Right lobe of liver (tissue), 6 donors: ENCODE data around the gene LRMDA. TPM values are rescaled to one million over a fixed set of nuclear protein-coding genes. Genes with fewer than 3 reads are reported as not detected.

Experiments used
- ATAC-seq, 4 donors: fragments of 200-7000 bp; cut with Tn5 transposase; one replicate each; pipeline ENCODE4 v1.9.1; 2020; ENCODE audit warnings: mild to moderate bottlenecking in 4 of 4, moderate library complexity in 4 of 4
- DNase-seq, 3 donors: peaks; one replicate each; pipeline ENCODE4 v3.0.0-alpha.2; 2020
- H3K27ac ChIP-seq, 3 donors: fragments of 200-600 bp; one replicate each; pipeline ENCODE4 v1.8.0; 2022
- H3K27me3 ChIP-seq, 2 donors: fragments of 200-600 bp; one replicate each; pipeline ENCODE4 v1.8.0; 2022
- H3K36me3 ChIP-seq, 4 donors: fragments of 200-600 bp; sonication (generic) in 1 of 4; one replicate each; pipeline versions ENCODE4 v1.5.1 to v1.8.0; 2017 to 2022; ENCODE audit warnings: control low read depth in 1 of 4
- H3K4me1 ChIP-seq, 4 donors: fragments of 200-600 bp; sonication (generic) in 1 of 4; one replicate each; pipeline versions ENCODE4 v1.5.1 to v1.8.0; 2017 to 2022; ENCODE audit warnings: control low read depth in 1 of 4
- H3K4me3 ChIP-seq, 3 donors: fragments of 200-600 bp; one replicate each; pipeline ENCODE4 v1.8.0; 2022
- H3K9me3 ChIP-seq, 4 donors: fragments of 200-600 bp; sonication (generic) in 1 of 4; one replicate each; pipeline versions ENCODE4 v1.5.1 to v1.8.0; 2017 to 2022; ENCODE audit warnings: control low read depth in 1 of 4
- CTCF ChIP-seq, 4 donors: fragments of 200-600 bp in 3 of 4; fragments of 450-650 bp in 1 of 4; IDR thresholded peaks; one replicate each; pipeline versions ENCODE4 v1.5.1 to v1.8.0; 2016 to 2022; ENCODE audit warnings: antibody characterized with exemption in 4 of 4, mild to moderate bottlenecking in 2 of 4
- POLR2A ChIP-seq: fragments of 450-650 bp; IDR thresholded peaks from one replicate; pipeline ENCODE4 v1.6.1; 2017; ENCODE audit warnings: antibody characterized with exemption, mild to moderate bottlenecking
- WGBS: methylation state at CpG from one replicate; pipeline ENCODE4 v1.1.6; 2018; ENCODE audit warnings: low coverage, low lambda C conversion rate; ENCODE audit not compliant: insufficient coverage; ENCODE audit errors: missing lambda C conversion rate; 5-methylcytosine and 5-hydroxymethylcytosine counted together
- intact Hi-C, 2 donors: fragments of 100-400 bp; cut with DNase I; formaldehyde crosslinking; loops; one replicate each; pipeline versions ENCODE4 v1.11.2 to v1.14.1; 2022
- total RNA-seq, 6 experiments: library from RNA; depleted of rRNA in 2 of 6; stranded (reverse); fragments of >200 nt in 2 of 6; fragmentation: NEBNext Ultra II Directional in 3 of 6; extraction: Animal tissue kit (Norgen Biotek cat#: 25700) in 3 of 6; gene quantifications; one replicate each; pipeline versions ENCODE4 v1.1.0 to v1.2.4, GENCODE V29; 2016 to 2023
- donor health status: DM: no; HTN: yes; CAD: no.
- donor health status: DM: no; HTN: no; CAD: no.
- donor health status: DM: no; HTN: no; CAD: no.
- donor health status: DM: no; HTN: yes; CAD: no.
- donor health status: DM: no; HTN: yes; CAD: no.

Gene LRMDA
- total RNA-seq, 6 experiments from 2014 or later: 9.9 to 19.9 (median 16.3) TPM

GRCh38 chr10:75438275-75438674 is 6.9 kb downstream of the LRMDA start:
- peak overlapping the region in 2 of 3 donors; percentile 26 to 61 for H3K27ac ChIP-seq
- WGBS: 56% methylated on average over 3 of the region's 3 CpGs
- intact Hi-C loops: no loop called here
- H3K4me1 ChIP-seq: peaks cover 0 to 67% (median 16%) of the 10 kb centered on the region in 4 donors
- H3K36me3 ChIP-seq: peaks cover 0 to 2% (median 0%) of the 10 kb centered on the region in 4 donors
- no peak overlapping the region for H3K4me3 ChIP-seq
- peak in 2 of 3 donors; percentile 71 to 83 for DNase-seq
- ATAC-seq: peak; percentile 83 to 90 (median 86)
- no peak for TF ChIP-seq CTCF (IDR thresholded peaks at IDR 0.05)
- no peak for TF ChIP-seq POLR2A
- H3K9me3 ChIP-seq: no peaks in the 10 kb centered on the region
- H3K27me3 ChIP-seq: no peaks in the 10 kb centered on the region

GRCh38 chr10:75439811-75440210 is 8.4 kb downstream of the LRMDA start:
- no peak for ATAC-seq
- no peaks in the 10 kb centered on the region for H3K9me3 ChIP-seq
- intact Hi-C loops: no loop called here
- no peak overlapping the region for H3K4me3 ChIP-seq
- TF ChIP-seq CTCF (IDR thresholded peaks at IDR 0.05) (no peak), POLR2A (no peak)
- H3K36me3 ChIP-seq: peaks cover 0 to 2% (median 0%) of the 10 kb centered on the region in 4 donors
- H3K27me3 ChIP-seq: no peaks in the 10 kb centered on the region
- peaks cover 0 to 69% (median 16%) of the 10 kb centered on the region in 4 donors for H3K4me1 ChIP-seq
- WGBS: 75% methylated on average over 4 of the region's 4 CpGs
- DNase-seq: no peak
- no peak overlapping the region for H3K27ac ChIP-seq

- Histone ChIP-seq H3K4me3 (no peak overlapping the region), H3K4me1 (peaks cover 0 to 69% (median 16%) of the 10 kb centered on the region in 4 donors), H3K9me3 (no peaks in the 10 kb centered on the region), H3K36me3 (peaks cover 0 to 2% (median 0%) of the 10 kb centered on the region in 4 donors), H3K27me3 (no peaks in the 10 kb centered on the region), H3K27ac (peak overlapping the region in 1 of 3 donors; percentile 70)
- DNase-seq: no peak
- intact Hi-C loops: no loop called here
- no peak for TF ChIP-seq CTCF (IDR thresholded peaks at IDR 0.05)
- no peak for TF ChIP-seq POLR2A
- ATAC-seq: no peak
- WGBS: 71% methylated on average over 3 of the region's 4 CpGs
Observed at GRCh38 chr10:75440271-75440793, 8.9 kb downstream of the LRMDA start.

- WGBS: 87% methylated on average over 4 of the region's 4 CpGs
- H3K4me1 ChIP-seq: peaks cover 0 to 64% (median 16%) of the 10 kb centered on the region in 4 donors
- peak; percentile 8 to 13 (median 11) for ATAC-seq
Observed at GRCh38 chr10:75441196-75441595, 9.8 kb downstream of the LRMDA start.

More at GRCh38 chr10:75441196-75441595, 9.8 kb downstream of the LRMDA start:
- intact Hi-C loops: no loop called here
- no peak for DNase-seq
- H3K9me3 ChIP-seq: no peaks in the 10 kb centered on the region
- H3K36me3 ChIP-seq: peaks cover 0 to 2% (median 0%) of the 10 kb centered on the region in 4 donors
- TF ChIP-seq POLR2A (no peak), CTCF (IDR thresholded peaks at IDR 0.05) (no peak)
- H3K4me3 ChIP-seq: no peak overlapping the region
- H3K27ac ChIP-seq: peak overlapping the region in 2 of 3 donors; percentile 60 to 70
- no peaks in the 10 kb centered on the region for H3K27me3 ChIP-seq
